GM21717 (cell line): ENCODE measurements around the gene ELANE.
"Not testable (repeated sequence)": the region's sequence is repeated elsewhere in the genome, so short reads cannot be mapped to it uniquely, and the experiment has no call there.

Source experiments
- ATAC-seq: cut with Tn5 transposase; IDR thresholded peaks from one replicate; pipeline ENCODE4 v1.9.1; 2021; ENCODE audit warnings: mild to moderate bottlenecking, moderate library complexity; ENCODE audit not compliant: unreplicated experiment

The ELANE gene

DNA sequence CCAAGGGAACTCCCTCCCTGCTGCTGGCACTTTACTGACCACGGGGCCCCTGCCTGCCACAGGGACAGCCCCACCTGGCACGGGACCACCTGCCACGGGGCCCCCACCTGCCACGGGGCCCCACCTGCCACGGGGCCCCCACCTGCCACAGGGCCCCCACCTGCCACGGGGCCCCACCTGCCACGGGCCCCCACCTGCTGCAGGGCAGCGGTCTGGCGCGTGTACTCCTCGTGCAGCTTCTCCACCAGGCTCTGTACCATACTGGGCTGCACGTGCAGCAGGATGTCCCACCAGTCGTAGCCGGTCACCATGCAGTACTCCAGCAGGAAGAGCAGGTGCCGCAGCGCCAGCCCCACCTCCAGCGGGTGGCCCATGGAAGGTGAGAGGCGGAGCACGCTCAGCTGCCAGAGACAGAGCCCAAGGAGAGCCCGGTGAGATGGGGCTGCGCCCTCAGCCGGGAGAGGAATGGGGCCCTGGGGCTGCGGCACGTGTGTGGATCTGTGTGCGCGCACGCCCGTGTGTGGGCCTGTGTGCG lies 24.7 kb downstream of the ELANE start:
- no peak for ATAC-seq

DNA sequence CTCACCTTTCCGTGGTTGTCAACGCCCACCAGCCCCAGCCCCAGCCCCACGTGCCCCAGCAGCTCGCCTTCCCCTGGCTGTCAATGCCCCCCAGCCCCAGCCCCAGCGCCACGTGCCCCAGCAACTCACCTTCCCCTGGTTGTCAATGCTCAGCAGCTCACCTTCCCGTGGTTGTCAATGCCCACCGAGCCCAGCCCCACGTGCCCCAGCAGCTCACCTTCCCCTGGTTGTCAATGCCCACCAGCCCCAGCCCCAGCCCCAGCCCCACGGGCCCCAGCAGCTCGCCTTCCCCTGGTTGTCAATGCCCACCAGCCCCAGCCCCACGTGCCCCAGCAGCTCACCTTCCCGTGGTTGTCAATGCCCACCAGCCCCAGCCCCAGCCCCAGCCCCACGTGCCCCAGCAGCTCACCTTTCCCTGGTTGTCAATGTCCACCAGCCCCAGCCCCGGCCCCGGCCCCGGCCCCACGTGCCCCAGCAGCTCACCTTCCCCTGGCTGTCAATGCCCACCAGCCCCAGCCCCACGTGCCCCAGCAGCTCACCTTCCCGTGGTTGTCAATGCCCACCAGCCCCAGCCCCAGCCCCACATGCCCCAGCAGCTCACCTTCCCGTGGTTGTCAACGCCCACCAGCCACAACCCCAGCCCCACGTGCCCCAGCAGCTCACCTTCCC lies 26.0 kb downstream of the ELANE start:
- not testable (repeated sequence) for ATAC-seq

DNA sequence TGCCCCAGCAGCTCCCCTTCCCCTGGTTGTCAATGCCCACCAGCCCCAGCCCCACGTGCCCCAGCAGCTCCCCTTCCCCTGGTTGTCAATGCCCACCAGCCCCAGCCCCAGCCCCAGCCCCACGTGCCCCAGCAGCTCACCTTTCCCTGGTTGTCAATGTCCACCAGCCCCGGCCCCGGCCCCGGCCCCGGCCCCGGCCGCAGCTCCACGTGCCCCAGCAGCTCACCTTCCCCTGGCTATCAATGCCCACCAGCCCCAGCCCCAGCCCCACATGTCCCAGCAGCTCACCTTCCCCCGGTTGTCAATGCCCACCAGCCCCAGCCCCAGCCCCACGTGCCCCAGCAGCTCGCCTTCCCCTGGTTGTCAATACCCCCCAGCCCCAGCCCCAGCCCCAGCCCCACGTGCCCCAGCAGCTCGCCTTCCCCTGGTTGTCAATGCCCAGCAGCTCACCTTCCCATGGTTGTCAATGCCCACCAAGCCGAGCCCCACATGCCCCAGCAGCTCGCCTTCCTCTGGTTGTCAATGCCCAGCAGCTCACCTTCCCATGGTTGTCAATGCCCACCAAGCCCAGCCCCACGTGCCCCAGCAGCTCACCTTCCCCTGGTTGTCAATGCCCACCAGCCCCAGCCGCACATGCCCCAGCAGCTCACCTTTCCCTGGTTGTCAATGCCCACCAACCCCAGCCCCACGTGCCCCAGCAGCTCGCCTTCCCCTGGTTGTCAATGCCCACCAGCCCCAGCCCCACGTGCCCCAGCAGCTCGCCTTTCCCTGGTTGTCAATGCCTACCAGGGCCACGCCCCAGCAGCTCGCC lies 26.9 kb downstream of the ELANE start:
- not testable (repeated sequence) for ATAC-seq

- ATAC-seq = no peak
These were observed 27.8 kb downstream of the ELANE start for GRCh38 chr19:879711-880438.

DNA sequence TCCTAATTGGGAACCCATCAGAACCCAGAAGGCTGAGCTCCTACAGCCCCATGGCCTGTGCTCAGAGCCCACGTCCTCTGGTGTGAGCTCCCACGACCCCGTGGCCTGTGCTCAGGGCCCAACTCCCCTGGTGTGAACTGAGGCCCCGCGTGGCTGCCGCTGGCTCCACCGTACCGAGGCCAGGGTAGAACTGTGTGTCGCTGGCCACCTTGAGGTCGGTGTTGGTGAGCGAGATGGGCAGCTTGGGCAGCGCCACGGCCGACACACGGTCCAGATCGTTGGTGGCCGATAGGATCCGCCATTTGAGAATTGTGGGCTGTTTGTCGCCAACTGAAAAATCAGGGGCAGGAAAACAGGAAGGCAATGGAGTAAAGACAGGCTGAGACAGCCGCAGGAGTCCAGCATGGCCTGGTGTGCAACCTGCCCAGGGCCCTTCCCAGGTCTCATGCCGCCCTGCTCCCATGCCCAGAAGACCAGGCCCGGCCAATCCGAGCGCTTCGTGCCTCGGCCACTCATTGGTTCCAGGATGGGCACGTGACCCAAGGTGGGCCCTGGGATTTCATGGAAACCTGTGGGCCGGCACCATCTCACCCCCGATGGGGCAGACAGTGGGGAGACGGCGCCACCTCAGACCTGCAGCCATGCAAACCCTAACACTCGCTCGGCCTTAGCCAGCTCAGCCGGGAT lies 29.4 kb downstream of the ELANE start:
- no peak for ATAC-seq

- no peak for ATAC-seq
These were observed 30.9 kb downstream of the ELANE start for GRCh38 chr19:882871-883497.

DNA sequence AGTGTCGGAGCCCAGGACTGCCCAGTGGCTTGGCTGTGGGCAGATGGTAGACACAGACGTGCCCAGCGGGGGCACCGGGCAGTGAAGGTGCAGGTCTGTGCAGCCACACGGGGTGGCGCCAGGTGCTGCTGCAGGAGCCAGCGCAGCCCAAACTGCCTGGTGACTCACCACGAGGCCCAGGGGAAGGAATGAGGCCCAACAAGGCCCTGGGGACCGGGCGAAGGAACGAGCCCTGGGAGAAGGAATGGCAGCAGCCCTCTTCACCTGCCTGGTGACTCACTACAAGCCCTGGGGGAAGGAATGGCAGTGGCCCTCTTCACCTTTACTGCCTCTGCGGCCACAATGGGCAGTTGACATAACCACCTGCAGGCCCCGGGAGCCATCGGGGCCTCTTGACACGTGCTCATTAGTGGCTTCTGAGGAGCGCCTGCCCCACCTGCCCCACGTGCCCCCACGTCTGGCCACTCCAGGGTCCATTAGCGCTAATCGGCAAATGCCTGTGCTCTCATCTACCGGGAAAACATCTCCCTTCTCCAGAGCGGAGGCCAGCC lies 31.6 kb downstream of the ELANE start:
- no peak for ATAC-seq

DNA sequence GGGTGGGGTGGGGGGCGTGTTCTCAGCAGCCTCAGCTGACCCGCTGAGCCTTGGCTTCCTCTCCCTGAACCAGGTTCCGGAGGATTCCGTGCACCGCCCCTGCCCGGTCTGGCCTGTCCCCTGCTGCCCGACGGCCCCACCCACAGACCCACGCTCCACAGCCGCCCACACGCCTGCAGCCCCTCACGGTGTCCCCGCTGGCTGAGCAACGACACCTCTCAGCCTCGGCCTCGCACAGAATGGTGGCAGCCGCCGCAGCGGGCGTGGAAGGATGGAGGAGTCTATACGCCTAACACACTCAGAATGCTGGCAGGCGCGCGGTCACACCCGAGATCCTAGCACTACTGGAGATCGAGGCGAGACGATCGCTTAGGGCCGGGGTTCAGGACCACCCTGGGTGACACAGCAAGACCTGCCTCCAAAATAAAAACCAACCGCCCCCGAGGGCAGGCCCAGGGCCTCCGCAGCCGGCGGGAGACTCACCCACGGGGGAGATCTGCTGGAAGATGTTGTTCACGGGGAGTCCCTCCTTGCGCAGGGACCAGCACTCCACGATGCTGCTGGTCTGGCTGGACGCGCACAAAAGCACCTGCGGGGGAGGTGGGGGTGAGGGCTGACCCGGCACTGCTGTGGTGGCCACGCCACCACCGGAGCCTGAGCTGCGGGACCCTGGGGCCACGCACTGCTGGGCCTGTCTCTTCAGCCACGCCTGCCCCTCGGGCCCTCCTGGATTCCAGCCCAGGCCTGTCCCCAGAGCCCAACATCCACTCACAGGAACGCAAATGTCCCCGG lies 32.5 kb downstream of the ELANE start:
- ATAC-seq = no peak

GRCh38 chr19:885536-886224 lies 33.6 kb downstream of the ELANE start:
- ATAC-seq = no peak

- ATAC-seq = no peak
These were observed 35.0 kb downstream of the ELANE start for GRCh38 chr19:887072-887471.

DNA sequence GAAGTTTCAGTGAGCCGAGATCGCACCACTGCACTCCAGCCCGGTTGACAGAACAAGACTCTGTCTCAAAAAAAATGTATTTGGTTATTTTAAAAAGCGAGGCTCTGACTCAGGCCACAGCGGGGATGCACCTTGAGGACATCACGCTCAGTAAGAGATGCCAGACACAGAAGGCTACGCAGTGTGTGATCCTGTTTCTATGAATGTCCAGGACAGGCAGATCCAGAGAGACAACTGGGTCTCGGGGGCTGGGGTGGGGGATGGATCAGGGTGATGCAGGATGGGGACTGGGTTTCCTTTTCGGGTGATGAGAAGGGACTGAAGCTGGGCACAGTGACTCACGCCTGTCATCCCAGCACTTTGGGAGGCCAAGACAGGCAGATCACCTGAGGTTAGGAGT lies 35.5 kb downstream of the ELANE start:
- no peak for ATAC-seq

DNA sequence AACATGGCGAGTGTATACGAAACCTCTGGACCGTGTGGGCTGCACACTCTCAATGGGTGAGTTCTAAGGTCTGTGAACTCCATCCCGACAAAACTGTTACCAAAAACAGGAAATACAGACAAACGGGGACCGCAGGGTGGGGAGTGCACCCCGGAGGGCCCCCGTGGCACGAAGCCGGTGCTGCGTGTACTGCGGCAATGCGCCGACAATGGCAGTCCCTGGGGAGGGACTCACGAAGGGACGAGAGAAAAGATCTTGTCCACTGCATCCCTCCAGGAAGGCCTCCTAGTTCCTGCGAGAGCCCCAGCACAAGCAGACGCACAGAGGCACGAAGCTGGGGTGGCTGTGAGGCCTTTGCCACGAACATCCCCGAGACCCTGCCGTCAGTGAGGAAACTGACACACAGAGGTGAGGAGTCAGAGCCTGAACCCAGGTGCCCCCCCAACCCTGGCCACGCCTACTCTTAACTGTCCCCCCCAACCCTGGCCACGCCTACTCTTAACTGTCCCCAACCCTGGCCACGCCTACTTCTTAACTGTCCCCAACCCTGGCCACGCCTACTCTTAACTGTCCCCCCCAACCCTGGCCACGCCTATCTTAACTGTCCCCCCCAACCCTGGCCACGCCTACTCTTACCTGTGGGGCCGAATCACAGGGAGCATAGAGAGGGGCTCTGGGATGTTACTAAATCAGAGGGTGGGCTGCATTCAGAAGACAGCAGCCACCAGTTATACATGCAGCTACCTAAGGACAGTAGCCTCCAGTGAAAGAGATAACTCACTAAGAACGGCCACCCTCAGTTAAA lies 36.7 kb downstream of the ELANE start:
- ATAC-seq = no peak

- no peak for ATAC-seq
These were observed 37.7 kb downstream of the ELANE start for GRCh38 chr19:889662-890295.

GRCh38 chr19:890831-891230 lies 38.7 kb downstream of the ELANE start:
- ATAC-seq = no peak

GRCh38 chr19:891421-892200 lies 39.5 kb downstream of the ELANE start:
- ATAC-seq = not testable (repeated sequence)

DNA sequence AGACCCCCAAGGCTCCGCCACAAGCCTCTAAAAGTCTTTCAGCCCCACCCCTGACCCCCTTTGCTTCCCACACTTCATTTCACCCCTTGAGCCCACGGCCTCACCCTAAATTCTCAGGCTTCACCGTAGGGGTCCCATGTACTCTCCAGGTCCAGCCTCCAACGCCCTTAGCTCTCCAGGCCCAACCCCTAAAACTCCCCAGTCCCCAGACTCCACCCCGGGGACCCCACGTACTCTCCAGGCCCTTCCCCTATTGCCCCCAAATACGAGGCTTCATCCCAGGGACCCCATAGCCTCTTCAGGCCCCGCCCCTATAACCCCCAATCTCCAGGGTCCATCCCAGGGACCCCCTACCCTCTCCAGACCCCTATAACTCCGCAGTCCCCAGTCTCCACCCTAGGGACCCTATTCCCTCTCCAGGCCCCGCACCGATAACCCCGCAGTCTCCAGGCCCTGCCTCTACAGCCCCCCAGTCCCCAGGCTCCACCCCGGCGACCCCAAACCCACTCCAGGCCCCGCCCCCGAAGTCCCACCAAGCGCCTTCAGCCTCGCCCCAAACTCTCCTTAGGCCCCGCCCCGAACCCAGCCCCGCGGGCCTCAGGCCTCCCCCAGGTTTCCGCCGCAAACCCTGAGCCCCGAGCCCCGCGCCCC lies 40.3 kb downstream of the ELANE start:
- no peak for ATAC-seq
